B cell (primary cell): ENCODE measurements around the gene FBLN7. TPM values are rescaled to one million over a fixed set of nuclear protein-coding genes. Genes with fewer than 3 reads are reported as not detected.

Experiments used
- ATAC-seq: fragments of 200-7000 bp; cut with Tn5 transposase; one replicate; pipeline ENCODE4 v1.10.0; 2021; ENCODE audit warnings: low read depth, mild to moderate bottlenecking, moderate number of reproducible peaks, moderate library complexity
- CTCF ChIA-PET: fragments of 350-600 bp; sonication (Branson Sonifier 250); formaldehyde crosslinking; loops from one replicate; lab custom pipeline; 2021; ENCODE audit warnings: antibody characterized with exemption, inconsistent platforms; lab: Charles Lee
- POLR2A ChIA-PET: fragments of 350-600 bp; sonication (Branson Sonifier 250); formaldehyde crosslinking; loops from one replicate; lab custom pipeline; 2021; ENCODE audit warnings: antibody characterized with exemption; lab: Charles Lee
- DNase-seq: peaks from one replicate; pipeline ENCODE4 v3.0.0; 2013
- H2AFZ ChIP-seq: 2 replicates; pipeline ENCODE4 v1.6.1; 2012; ENCODE audit warnings: mild to moderate bottlenecking, low read depth, low read length; ENCODE audit not compliant: insufficient read depth, poor library complexity, severe bottlenecking
- H3K27ac ChIP-seq, 2 donors: 1 replicate in 1 of 2; 2 replicates in 1 of 2; pipeline ENCODE4 v1.5.1; 2012 to 2013; ENCODE audit warnings: low read length in 2 of 2, mild to moderate bottlenecking in 2 of 2, moderate library complexity in 1 of 2
- H3K27me3 ChIP-seq, 4 experiments: fragments of 200-600 bp in 1 of 4; sonication (generic) in 1 of 4; replicated peaks in 1 of 4; 1 replicate in 2 of 4; 2 replicates in 2 of 4; pipeline versions ENCODE4 v1.6.1 to v1.7.0; 2013 to 2016; ENCODE audit warnings: low read length in 3 of 4, mild to moderate bottlenecking in 2 of 4, mixed read lengths in 1 of 4, moderate library complexity in 1 of 4; ENCODE audit not compliant: insufficient read depth in 4 of 4, control insufficient read depth in 3 of 4; ENCODE audit errors: control extremely low read depth in 1 of 4
- H3K36me3 ChIP-seq, 2 experiments: replicated peaks in 1 of 2; 1 replicate in 1 of 2; 2 replicates in 1 of 2; pipeline versions ENCODE4 v1.6.1 to v1.7.1; 2013; ENCODE audit warnings: low read length in 1 of 2; ENCODE audit not compliant: insufficient read depth in 2 of 2, control insufficient read depth in 1 of 2; ENCODE audit errors: control extremely low read depth in 1 of 2, extremely low read depth in 1 of 2
- H3K4me1 ChIP-seq, 2 donors: fragments of 200-600 bp in 1 of 2; sonication (generic) in 1 of 2; 1 replicate in 1 of 2; 2 replicates in 1 of 2; pipeline versions ENCODE4 v1.5.1 to v1.6.1; 2013 to 2017; ENCODE audit warnings: low read length in 2 of 2; ENCODE audit not compliant: control insufficient read depth in 2 of 2, insufficient read depth in 2 of 2
- H3K4me2 ChIP-seq: replicated peaks from 2 replicates; pipeline ENCODE3; 2012; ENCODE audit warnings: mild to moderate bottlenecking, low read depth, low read length; ENCODE audit not compliant: poor library complexity, severe bottlenecking
- H3K4me3 ChIP-seq, 5 experiments: fragments of 200-600 bp in 1 of 5; sonication (generic) in 1 of 5; 1 replicate in 3 of 5; 2 replicates in 2 of 5; pipeline versions ENCODE4 v1.5.1 to v1.7.0; 2011 to 2016; ENCODE audit warnings: low read length in 4 of 5, mild to moderate bottlenecking in 4 of 5, low read depth in 2 of 5, control low read depth in 1 of 5, moderate library complexity in 1 of 5; ENCODE audit not compliant: insufficient read depth in 1 of 5; ENCODE audit errors: control extremely low read depth in 1 of 5, extremely low read depth in 1 of 5
- H3K79me2 ChIP-seq: fragments of 200-600 bp; sonication (generic); one replicate; pipeline ENCODE4 v1.6.0; 2016; ENCODE audit warnings: low read length; ENCODE audit not compliant: control insufficient read depth, insufficient read depth
- H3K9ac ChIP-seq: fragments of 200-600 bp; sonication (generic); 2 replicates; pipeline ENCODE4 v1.6.1; 2017; ENCODE audit warnings: mild to moderate bottlenecking, low read length, moderate library complexity
- H3K9me3 ChIP-seq, 3 donors: one replicate each; pipeline versions ENCODE4 v1.6.1 to v1.7.1; 2013; ENCODE audit warnings: low read length in 2 of 3; ENCODE audit not compliant: control insufficient read depth in 2 of 3, insufficient read depth in 1 of 3; ENCODE audit errors: control extremely low read depth in 1 of 3
- H4K20me1 ChIP-seq: 2 replicates; pipeline ENCODE4 v1.6.0; 2012; ENCODE audit warnings: mild to moderate bottlenecking, low read length; ENCODE audit not compliant: insufficient read depth, control insufficient read depth, poor library complexity, severe bottlenecking
- H3K27ac Mint-ChIP-seq: one replicate; pipeline ENCODE4 v1.8.0; 2021; ENCODE audit warnings: mixed read lengths
- H3K27me3 Mint-ChIP-seq: one replicate; pipeline ENCODE4 v1.8.0; 2021; ENCODE audit warnings: mixed read lengths
- H3K4me1 Mint-ChIP-seq: one replicate; pipeline ENCODE4 v1.8.0; 2021; ENCODE audit warnings: mixed read lengths
- H3K4me3 Mint-ChIP-seq: one replicate; pipeline ENCODE4 v1.8.0; 2021; ENCODE audit warnings: mixed read lengths
- H3K9me3 Mint-ChIP-seq: one replicate; pipeline ENCODE4 v1.8.0; 2022; ENCODE audit warnings: mixed read lengths; ENCODE audit not compliant: insufficient read depth
- EZH2 ChIP-seq: IDR thresholded peaks from 2 replicates; pipeline ENCODE4 v1.6.1; 2012; ENCODE audit warnings: borderline replicate concordance, low read depth, mild to moderate bottlenecking, moderate library complexity, low read length; ENCODE audit not compliant: insufficient read depth, poor library complexity, severe bottlenecking
- WGBS: methylation state at CpG from one replicate; pipeline ENCODE4 v1.1.5; 2013; ENCODE audit warnings: missing lambda C conversion rate; ENCODE audit not compliant: insufficient coverage; 5-methylcytosine and 5-hydroxymethylcytosine counted together
- intact Hi-C: fragments of 100-400 bp; cut with micrococcal nuclease; formaldehyde crosslinking; loops from one replicate; pipeline ENCODE4 v1.10.0; 2022
- polyA plus RNA-seq: library from polyadenylated mRNA; depleted of rRNA; stranded (reverse); fragments of >200 nt; gene quantifications from 2 replicates; pipeline ENCODE4 v1.2.3, GENCODE V29; 2012
- total RNA-seq, 2 donors: library from RNA; stranded (reverse); fragments of 120-200 nt in 1 of 2; gene quantifications; 1 replicate in 1 of 2; 2 replicates in 1 of 2; pipeline versions ENCODE4 v1.2.3 to v1.2.4, GENCODE V29; 2013 to 2022
- TF ChIP-seq, protein P1 (sequence below): fragments of 200-600 bp; IDR thresholded peaks from one replicate; pipeline ENCODE4 v1.8.0; 2022; ENCODE audit warnings: antibody characterized with exemption, mild to moderate bottlenecking

Gene FBLN7
- total and polyA plus RNA-seq, 2 donors (not counting 1 experiment from before 2014, with no cell fraction given) = 0.13 to 1.1 TPM

GRCh38 chr2:112155331-112156151 lies 17.4 kb downstream of the FBLN7 start:
- Histone ChIP-seq H2AFZ (peak overlapping the region; percentile 66), H4K20me1 (no peaks in the 10 kb centered on the region), H3K9ac (peak overlapping the region; percentile 37), H3K4me2 (peak overlapping the region; percentile 66), H3K79me2 (no peaks in the 10 kb centered on the region), H3K27me3 (no peaks in the 10 kb centered on the region), H3K9me3 (peaks cover 0 to 16% (median 0%) of the 10 kb centered on the region in 3 donors), H3K4me1 (peaks cover 20 to 29% of the 10 kb centered on the region in 2 donors), H3K27ac (no peak overlapping the region), H3K4me3 (peak overlapping the region in 3 of 5 experiments; percentile 15 to 35 (median 22)), H3K36me3 (no peaks in the 10 kb centered on the region)
- intact Hi-C loops = no loop called here
- ChIA-PET CTCF (interaction anchor here (1.3 to 1.5 kb wide), 2 partner anchors 20 to 33 kb away, joined by 3 to 4 read pairs; no protein-coding TSS in a partner anchor), POLR2A (interaction anchor here (0.6 kb wide), 1 partner anchor 1019 kb away, joined by 3 read pairs; no protein-coding TSS in a partner anchor)
- Mint-ChIP-seq H3K4me1 (peaks cover 37% of the 10 kb centered on the region), H3K27me3 (no peaks in the 10 kb centered on the region), H3K9me3 (no peaks in the 10 kb centered on the region), H3K27ac (peak overlapping the region; percentile 71), H3K4me3 (peak overlapping the region; percentile 63)
- TF ChIP-seq EZH2 = no peak
- TF ChIP-seq, protein P1, sequence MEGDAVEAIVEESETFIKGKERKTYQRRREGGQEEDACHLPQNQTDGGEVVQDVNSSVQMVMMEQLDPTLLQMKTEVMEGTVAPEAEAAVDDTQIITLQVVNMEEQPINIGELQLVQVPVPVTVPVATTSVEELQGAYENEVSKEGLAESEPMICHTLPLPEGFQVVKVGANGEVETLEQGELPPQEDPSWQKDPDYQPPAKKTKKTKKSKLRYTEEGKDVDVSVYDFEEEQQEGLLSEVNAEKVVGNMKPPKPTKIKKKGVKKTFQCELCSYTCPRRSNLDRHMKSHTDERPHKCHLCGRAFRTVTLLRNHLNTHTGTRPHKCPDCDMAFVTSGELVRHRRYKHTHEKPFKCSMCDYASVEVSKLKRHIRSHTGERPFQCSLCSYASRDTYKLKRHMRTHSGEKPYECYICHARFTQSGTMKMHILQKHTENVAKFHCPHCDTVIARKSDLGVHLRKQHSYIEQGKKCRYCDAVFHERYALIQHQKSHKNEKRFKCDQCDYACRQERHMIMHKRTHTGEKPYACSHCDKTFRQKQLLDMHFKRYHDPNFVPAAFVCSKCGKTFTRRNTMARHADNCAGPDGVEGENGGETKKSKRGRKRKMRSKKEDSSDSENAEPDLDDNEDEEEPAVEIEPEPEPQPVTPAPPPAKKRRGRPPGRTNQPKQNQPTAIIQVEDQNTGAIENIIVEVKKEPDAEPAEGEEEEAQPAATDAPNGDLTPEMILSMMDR = no peak
- peak; percentile 36 for DNase-seq
- WGBS = 45% methylated on average over 21 of the region's 27 CpGs
- ATAC-seq = no peak
